ENCODE data around the gene WDR45.

DNA sequence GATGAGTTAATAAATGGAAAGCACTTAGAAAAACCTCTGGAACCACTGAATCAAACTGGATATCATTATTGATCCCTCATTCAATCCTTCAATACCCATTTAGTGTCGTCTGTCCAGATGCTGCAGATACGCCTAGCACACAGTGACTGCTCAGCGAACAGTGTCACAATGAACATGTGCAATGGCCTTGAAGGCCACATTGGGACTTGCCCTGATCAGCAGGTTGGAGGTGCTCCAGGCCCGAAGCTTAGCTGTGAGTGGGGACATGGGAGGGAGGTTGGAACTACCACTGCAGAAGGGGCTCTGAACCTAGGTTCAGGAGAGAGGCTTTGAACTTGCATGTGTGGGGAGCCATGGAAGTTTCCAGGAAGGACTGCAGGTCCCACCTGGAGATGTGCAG lies 26.6 kb upstream of the WDR45 start:
- TF ChIP-seq YY1 (IDR thresholded peaks at IDR 0.05; ENCODE audit: insufficient read depth, insufficient read length): no peak
- TF ChIP-seq ZNF274 (IDR thresholded peaks at IDR 0.05; ENCODE audit: low read depth, low read length): no peak
